ENCODE data around the gene SVOP. TPM values are rescaled to one million over a fixed set of nuclear protein-coding genes. Genes with fewer than 3 reads are reported as not detected.
"Not testable (repeated sequence)": the region's sequence is repeated elsewhere in the genome, so short reads cannot be mapped to it uniquely, and the experiment has no call there.

SVOP gene
- total RNA-seq, 2 experiments from 2014 or later: not detected

- Histone ChIP-seq H3K9me3 (ENCODE audit: low read length) (no peaks in the 10 kb centered on the region), H3K27ac (ENCODE audit: low read depth, low read length, poor library complexity, severe bottlenecking) (no peak overlapping the region), H3K4me3 (ENCODE audit: low read depth, low read length, poor library complexity, severe bottlenecking) (no peak overlapping the region), H3K4me1 (ENCODE audit: insufficient read depth, low read length, poor library complexity, severe bottlenecking) (peaks cover 5% of the 10 kb centered on the region), H3K36me3 (ENCODE audit: insufficient read depth, low read length) (no peaks in the 10 kb centered on the region), H3K79me2 (ENCODE audit: insufficient read depth, low read depth, low read length) (no peaks in the 10 kb centered on the region), H3K4me2 (ENCODE audit: low read length) (no peak overlapping the region), H2AFZ (ENCODE audit: low read length) (no peak overlapping the region), H4K20me1 (ENCODE audit: insufficient read depth, low read length) (no peaks in the 10 kb centered on the region), H3K9me2 (ENCODE audit: insufficient read depth, low read length) (no peaks in the 10 kb centered on the region)
- no TSS peak for BruUV-seq (replicated peaks)
- CTCF ChIA-PET (ENCODE audit: unreplicated experiment): no interaction called here
- TF ChIP-seq CTCF (conservative IDR thresholded peaks at IDR 0.05; ENCODE audit: low read length) (no peak), EZH2phosphoT487 (IDR thresholded peaks at IDR 0.05; ENCODE audit: borderline replicate concordance, low read depth, low read length) (no peak)
- DNase-seq (ENCODE audit: low spot score): no peak
- intact Hi-C loops (cut with micrococcal nuclease; ENCODE audit: unreplicated experiment): no loop called here
- POLR2A ChIA-PET: interaction anchor here (0.6 to 1.3 kb wide), 2 partner anchors 18 to 224 kb away, joined by 3 read pairs; no protein-coding TSS in a partner anchor
Observed at GRCh38 chr12:108875682-108876361, 145.0 kb downstream of the SVOP start.

DNA sequence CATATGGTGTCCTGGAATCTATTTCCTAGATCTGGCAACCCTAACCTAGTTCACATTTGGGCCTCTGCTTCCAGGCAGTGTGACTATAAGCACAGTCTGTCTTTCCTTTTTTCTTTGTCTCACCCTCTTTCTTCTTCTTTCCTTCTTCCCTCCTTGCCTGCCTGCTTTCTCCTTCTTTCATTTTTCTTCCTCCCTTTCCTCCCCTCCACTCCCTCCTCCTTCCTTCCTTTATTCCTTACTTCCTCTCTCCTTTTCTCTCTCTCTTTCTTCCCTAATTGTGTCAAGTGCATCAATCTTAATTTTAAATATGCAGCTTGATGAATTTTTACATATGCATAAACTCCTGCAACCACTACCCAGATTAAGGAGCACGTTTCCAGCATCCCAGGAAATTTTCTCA is 145.6 kb downstream of the SVOP start:
- intact Hi-C loops (cut with micrococcal nuclease; ENCODE audit: unreplicated experiment): no loop called here
- H3K27ac ChIP-seq (ENCODE audit: low read depth, low read length, poor library complexity, severe bottlenecking): no peak overlapping the region
- no peak overlapping the region for H3K4me3 ChIP-seq (ENCODE audit: low read depth, low read length, poor library complexity, severe bottlenecking)
- H3K79me2 ChIP-seq (ENCODE audit: insufficient read depth, low read depth, low read length): no peaks in the 10 kb centered on the region
- H3K9me3 ChIP-seq (ENCODE audit: low read length): no peaks in the 10 kb centered on the region
- CTCF ChIA-PET (ENCODE audit: unreplicated experiment): no interaction called here
- no peak overlapping the region for H2AFZ ChIP-seq (ENCODE audit: low read length)
- no peaks in the 10 kb centered on the region for H3K9me2 ChIP-seq (ENCODE audit: insufficient read depth, low read length)
- no peaks in the 10 kb centered on the region for H4K20me1 ChIP-seq (ENCODE audit: insufficient read depth, low read length)
- H3K36me3 ChIP-seq (ENCODE audit: insufficient read depth, low read length): no peaks in the 10 kb centered on the region
- DNase-seq (ENCODE audit: low spot score): no peak
- peaks cover 5% of the 10 kb centered on the region for H3K4me1 ChIP-seq (ENCODE audit: insufficient read depth, low read length, poor library complexity, severe bottlenecking)
- TF ChIP-seq EZH2phosphoT487 (IDR thresholded peaks at IDR 0.05; ENCODE audit: borderline replicate concordance, low read depth, low read length) (no peak), CTCF (conservative IDR thresholded peaks at IDR 0.05; ENCODE audit: low read length) (no peak)
- POLR2A ChIA-PET: interaction anchor here (0.6 to 1.3 kb wide), 2 partner anchors 17 to 225 kb away, joined by 3 read pairs; no protein-coding TSS in a partner anchor
- H3K4me2 ChIP-seq (ENCODE audit: low read length): no peak overlapping the region
- BruUV-seq (replicated peaks): no TSS peak

DNA sequence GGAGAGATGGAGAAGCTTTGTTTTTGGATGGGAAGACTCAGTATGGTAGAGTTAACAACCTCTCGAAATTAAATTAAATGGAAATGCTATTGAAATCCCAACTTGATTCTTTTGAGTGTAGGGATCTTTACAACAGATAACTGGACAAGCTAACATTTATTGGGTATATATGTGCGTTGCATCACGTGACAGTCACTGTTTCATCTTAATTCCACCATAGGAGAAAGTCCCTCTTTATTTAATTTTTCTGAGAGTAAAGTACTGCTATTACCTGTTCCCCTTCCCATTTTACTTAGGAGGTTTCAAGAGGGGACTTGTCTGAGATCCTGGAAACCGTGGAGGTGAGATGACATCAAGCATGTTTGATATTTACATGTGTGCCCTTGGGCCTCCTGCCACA is 152.1 kb downstream of the SVOP start:
- H3K9me2 ChIP-seq (ENCODE audit: insufficient read depth, low read length): no peaks in the 10 kb centered on the region
- H3K9me3 ChIP-seq (ENCODE audit: low read length): no peaks in the 10 kb centered on the region
- no peak overlapping the region for H3K4me3 ChIP-seq (ENCODE audit: low read depth, low read length, poor library complexity, severe bottlenecking)
- no peaks in the 10 kb centered on the region for H3K79me2 ChIP-seq (ENCODE audit: insufficient read depth, low read depth, low read length)
- ChIA-PET POLR2A (interaction anchor here (0.6 to 0.7 kb wide), 2 partner anchors 12 to 135 kb away, joined by 3 to 4 read pairs; partner anchors contain the start of gene SSH1), CTCF (ENCODE audit: unreplicated experiment) (no interaction called here)
- no peaks in the 10 kb centered on the region for H4K20me1 ChIP-seq (ENCODE audit: insufficient read depth, low read length)
- no TSS peak for BruUV-seq (replicated peaks)
- no peak overlapping the region for H3K27ac ChIP-seq (ENCODE audit: low read depth, low read length, poor library complexity, severe bottlenecking)
- TF ChIP-seq CTCF (conservative IDR thresholded peaks at IDR 0.05; ENCODE audit: low read length): no peak
- TF ChIP-seq EZH2phosphoT487 (IDR thresholded peaks at IDR 0.05; ENCODE audit: borderline replicate concordance, low read depth, low read length): no peak
- no peak overlapping the region for H3K4me2 ChIP-seq (ENCODE audit: low read length)
- H3K4me1 ChIP-seq (ENCODE audit: insufficient read depth, low read length, poor library complexity, severe bottlenecking): peaks cover 4% of the 10 kb centered on the region
- H3K36me3 ChIP-seq (ENCODE audit: insufficient read depth, low read length): no peaks in the 10 kb centered on the region
- intact Hi-C loops (cut with micrococcal nuclease; ENCODE audit: unreplicated experiment): no loop called here
- DNase-seq (ENCODE audit: low spot score): no peak
- no peak overlapping the region for H2AFZ ChIP-seq (ENCODE audit: low read length)

DNA sequence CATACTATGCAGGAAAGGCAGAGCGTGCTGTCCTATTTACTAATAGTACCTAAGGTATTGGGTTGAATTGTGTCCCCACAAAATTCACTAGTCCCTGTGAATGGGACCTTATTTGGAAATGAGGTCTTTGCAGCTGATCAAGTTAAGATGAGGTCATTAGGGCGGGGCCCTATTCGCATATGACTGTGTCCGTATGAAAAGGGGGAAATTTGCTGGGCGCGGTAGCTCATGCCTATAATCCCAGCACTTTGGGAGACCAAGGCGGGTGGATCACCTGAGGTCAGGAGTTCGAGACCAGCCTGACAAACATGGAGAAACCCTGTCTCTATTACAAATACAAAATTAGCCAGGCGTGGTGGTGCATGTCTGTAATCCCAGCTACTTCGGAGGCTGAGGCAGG is 154.8 kb downstream of the SVOP start:
- H4K20me1 ChIP-seq (ENCODE audit: insufficient read depth, low read length); H3K27ac ChIP-seq (ENCODE audit: low read depth, low read length, poor library complexity, severe bottlenecking); H3K79me2 ChIP-seq (ENCODE audit: insufficient read depth, low read depth, low read length); H2AFZ ChIP-seq (ENCODE audit: low read length); intact Hi-C loops (cut with micrococcal nuclease; ENCODE audit: unreplicated experiment); H3K9me2 ChIP-seq (ENCODE audit: insufficient read depth, low read length); CTCF ChIA-PET (ENCODE audit: unreplicated experiment); POLR2A ChIA-PET; H3K36me3 ChIP-seq (ENCODE audit: insufficient read depth, low read length); H3K4me3 ChIP-seq (ENCODE audit: low read depth, low read length, poor library complexity, severe bottlenecking); BruUV-seq (replicated peaks); H3K9me3 ChIP-seq (ENCODE audit: low read length); DNase-seq (ENCODE audit: low spot score); H3K4me2 ChIP-seq (ENCODE audit: low read length): not testable (repeated sequence)
- peaks cover 14% of the 10 kb centered on the region for H3K4me1 ChIP-seq (ENCODE audit: insufficient read depth, low read length, poor library complexity, severe bottlenecking)

Data from OCI-LY7 (cell line).